Keratinocyte (primary cell): ENCODE data around the gene LCE1F. TPM values are rescaled to one million over a fixed set of nuclear protein-coding genes. Genes with fewer than 3 reads are reported as not detected.

Source experiments
- DNase-seq: peaks from one replicate; pipeline ENCODE4 v3.0.0-alpha.2; 2011; ENCODE audit warnings: low read depth, missing footprints, low spot score
- FAIRE-seq: peaks from 2 replicates; lab custom pipeline; 2011; peaks lifted over from hg19 to GRCh38; lab: Jason Lieb, UNC
- H2AFZ ChIP-seq: 2 replicates; pipeline ENCODE4 v1.6.0; 2012; ENCODE audit warnings: low read length, control low read depth, inconsistent platforms; ENCODE audit not compliant: control insufficient read depth
- H3K27ac ChIP-seq: 2 replicates; pipeline ENCODE4 v1.5.1; 2011; ENCODE audit warnings: low read length; ENCODE audit not compliant: control insufficient read depth, insufficient read depth
- H3K27me3 ChIP-seq: 3 replicates; pipeline ENCODE4 v1.6.0; 2011; ENCODE audit warnings: low read length; ENCODE audit not compliant: control insufficient read depth, insufficient read depth; ENCODE audit errors: extremely low read depth
- H3K36me3 ChIP-seq, 2 experiments: 2 replicates in 1 of 2; 3 replicates in 1 of 2; pipeline ENCODE4 v1.5.1; 2011; ENCODE audit warnings: low read length in 2 of 2, mild to moderate bottlenecking in 1 of 2; ENCODE audit not compliant: control insufficient read depth in 2 of 2, insufficient read depth in 2 of 2; ENCODE audit errors: extremely low read depth in 1 of 2
- H3K4me1 ChIP-seq: 3 replicates; pipeline ENCODE4 v1.5.1; 2011; ENCODE audit warnings: low read length; ENCODE audit not compliant: control insufficient read depth, insufficient read depth; ENCODE audit errors: extremely low read depth
- H3K4me2 ChIP-seq: 3 replicates; pipeline ENCODE4 v1.6.0; 2011; ENCODE audit warnings: low read depth, low read length; ENCODE audit not compliant: control insufficient read depth, insufficient read depth; ENCODE audit errors: extremely low read depth
- H3K4me3 ChIP-seq, 3 experiments: fragments of 200-600 bp in 1 of 3; sonication (generic) in 1 of 3; 2 replicates in 2 of 3; 3 replicates in 1 of 3; pipeline ENCODE4 v1.5.1; 2011 to 2016; ENCODE audit warnings: low read length in 3 of 3, mild to moderate bottlenecking in 3 of 3, control low read depth in 2 of 3, inconsistent platforms in 1 of 3, low read depth in 1 of 3, mixed read lengths in 1 of 3, mixed run types in 1 of 3, moderate library complexity in 1 of 3; ENCODE audit not compliant: control insufficient read depth in 2 of 3, insufficient read depth in 2 of 3; ENCODE audit errors: extremely low read depth in 1 of 3
- H3K79me2 ChIP-seq: 2 replicates; pipeline ENCODE4 v1.6.0; 2012; ENCODE audit warnings: low read length; ENCODE audit not compliant: control insufficient read depth, insufficient read depth
- H3K9ac ChIP-seq: 3 replicates; pipeline ENCODE4 v1.6.0; 2011; ENCODE audit warnings: low read length; ENCODE audit not compliant: control insufficient read depth, insufficient read depth; ENCODE audit errors: extremely low read depth
- H3K9me1 ChIP-seq: 3 replicates; pipeline ENCODE4 v1.6.0; 2011; ENCODE audit warnings: low read length; ENCODE audit not compliant: control insufficient read depth, insufficient read depth; ENCODE audit errors: extremely low read depth
- H3K9me3 ChIP-seq: 2 replicates; pipeline ENCODE4 v1.5.1; 2012; ENCODE audit warnings: low read depth, low read length; ENCODE audit not compliant: control insufficient read depth
- H4K20me1 ChIP-seq: 3 replicates; pipeline ENCODE4 v1.6.0; 2011; ENCODE audit warnings: low read length; ENCODE audit not compliant: control insufficient read depth, insufficient read depth; ENCODE audit errors: extremely low read depth
- EZH2 ChIP-seq: IDR thresholded peaks from one replicate; pipeline ENCODE4 v1.6.1; 2012; ENCODE audit warnings: inconsistent platforms, mild to moderate bottlenecking, low read length, moderate library complexity
- dilution Hi-C: fragments of 300-500 bp; cut with MboI; formaldehyde crosslinking; loops from one replicate; pipeline ENCODE4 v1.7.0; 2020; ENCODE audit warnings: low sequenced_read_pairs; ENCODE audit not compliant: extremely low pct_ligation_motif_present
- polyA plus RNA-seq, 5 experiments: library from polyadenylated mRNA; depleted of rRNA in 3 of 5; stranded (reverse) in 3 of 5; stranded (forward) in 1 of 5; unstranded in 1 of 5; fragments of >200 nt; gene quantifications; 1 replicate in 1 of 5; 2 replicates in 3 of 5; 3 replicates in 1 of 5; pipeline versions ENCODE4 v1.2.1 to v1.2.3, GENCODE V29; 2011 to 2012; ENCODE audit warnings: missing spikeins in 2 of 5, low read depth in 1 of 5, low replicate concordance in 1 of 5
- TF ChIP-seq, protein P1 (sequence below), 3 experiments: IDR thresholded peaks in 1 of 3; conservative IDR thresholded peaks in 1 of 3; optimal IDR thresholded peaks in 1 of 3; 2 replicates in 2 of 3; 3 replicates in 1 of 3; pipeline versions ENCODE3 to v1.5.1; 2011; ENCODE audit warnings: low read length in 3 of 3, mild to moderate bottlenecking in 3 of 3, moderate library complexity in 2 of 3, control low read depth in 1 of 3, inconsistent platforms in 1 of 3; ENCODE audit not compliant: insufficient read depth in 2 of 3; ENCODE audit errors: extremely low read depth in 1 of 3

LCE1F gene
- polyA plus RNA-seq, 1 donor (not counting 4 experiments of a cell fraction or from before 2014, with no cell fraction given) = not detected

- Histone ChIP-seq H3K9me1 (no peaks in the 10 kb centered on the region), H3K4me3 (no peak overlapping the region), H3K27me3 (no peaks in the 10 kb centered on the region), H3K36me3 (no peaks in the 10 kb centered on the region), H3K9ac (no peak overlapping the region), H4K20me1 (no peaks in the 10 kb centered on the region), H3K4me2 (no peak overlapping the region), H3K79me2 (no peaks in the 10 kb centered on the region), H2AFZ (no peak overlapping the region), H3K27ac (no peak overlapping the region), H3K9me3 (no peaks in the 10 kb centered on the region), H3K4me1 (peaks cover 10% of the 10 kb centered on the region)
- FAIRE-seq (no peak), DNase-seq (no peak)
- dilution Hi-C loops = no loop called here
- no peak for TF ChIP-seq EZH2
- TF ChIP-seq, protein P1, sequence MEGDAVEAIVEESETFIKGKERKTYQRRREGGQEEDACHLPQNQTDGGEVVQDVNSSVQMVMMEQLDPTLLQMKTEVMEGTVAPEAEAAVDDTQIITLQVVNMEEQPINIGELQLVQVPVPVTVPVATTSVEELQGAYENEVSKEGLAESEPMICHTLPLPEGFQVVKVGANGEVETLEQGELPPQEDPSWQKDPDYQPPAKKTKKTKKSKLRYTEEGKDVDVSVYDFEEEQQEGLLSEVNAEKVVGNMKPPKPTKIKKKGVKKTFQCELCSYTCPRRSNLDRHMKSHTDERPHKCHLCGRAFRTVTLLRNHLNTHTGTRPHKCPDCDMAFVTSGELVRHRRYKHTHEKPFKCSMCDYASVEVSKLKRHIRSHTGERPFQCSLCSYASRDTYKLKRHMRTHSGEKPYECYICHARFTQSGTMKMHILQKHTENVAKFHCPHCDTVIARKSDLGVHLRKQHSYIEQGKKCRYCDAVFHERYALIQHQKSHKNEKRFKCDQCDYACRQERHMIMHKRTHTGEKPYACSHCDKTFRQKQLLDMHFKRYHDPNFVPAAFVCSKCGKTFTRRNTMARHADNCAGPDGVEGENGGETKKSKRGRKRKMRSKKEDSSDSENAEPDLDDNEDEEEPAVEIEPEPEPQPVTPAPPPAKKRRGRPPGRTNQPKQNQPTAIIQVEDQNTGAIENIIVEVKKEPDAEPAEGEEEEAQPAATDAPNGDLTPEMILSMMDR (optimal IDR thresholded peaks at IDR 0.05 in 1 of 3, IDR thresholded peaks at IDR 0.05 in 1 of 3, conservative IDR thresholded peaks at IDR 0.05 in 1 of 3; ENCODE audit: extremely low read depth in 1 of 3, insufficient read depth in 2 of 3, low read length in 3 of 3) = no peak
These were observed 4.5 kb upstream of the LCE1F start for GRCh38 chr1:152770411-152770810.

- DNase-seq (no peak), FAIRE-seq (no peak)
- TF ChIP-seq, protein P1 (optimal IDR thresholded peaks at IDR 0.05 in 1 of 3, IDR thresholded peaks at IDR 0.05 in 1 of 3, conservative IDR thresholded peaks at IDR 0.05 in 1 of 3; ENCODE audit: extremely low read depth in 1 of 3, insufficient read depth in 2 of 3, low read length in 3 of 3) = no peak
- no peak for TF ChIP-seq EZH2
- Histone ChIP-seq H3K79me2 (no peaks in the 10 kb centered on the region), H4K20me1 (no peaks in the 10 kb centered on the region), H3K4me1 (peaks cover 4% of the 10 kb centered on the region), H3K4me3 (no peak overlapping the region), H3K36me3 (no peaks in the 10 kb centered on the region), H3K27me3 (no peaks in the 10 kb centered on the region), H3K4me2 (no peak overlapping the region), H3K9me3 (no peaks in the 10 kb centered on the region), H3K9ac (no peak overlapping the region), H3K27ac (no peak overlapping the region), H2AFZ (no peak overlapping the region), H3K9me1 (no peaks in the 10 kb centered on the region)
- dilution Hi-C loops = no loop called here
These were observed 1.4 kb downstream of the LCE1F start for GRCh38 chr1:152776361-152776760.
